ENCODE results near the gene MARK2. TPM values are rescaled to one million over a fixed set of nuclear protein-coding genes. Genes with fewer than 3 reads are reported as not detected.

The MARK2 gene
- total RNA-seq, 2 donors from 2014 or later = 20.2 to 25.5 TPM

GRCh38 chr11:63911440-63911839, 72.5 kb downstream of the MARK2 start:
- no peak for ATAC-seq (ENCODE audit: insufficient number of reproducible peaks, low FRiP score, low read depth)
- H3K9me3 ChIP-seq = no peaks in the 10 kb centered on the region
- DNase-seq (ENCODE audit: low spot score) = no peak
- H3K36me3 ChIP-seq = peaks cover 14% of the 10 kb centered on the region
- no peak for TF ChIP-seq CTCF (IDR thresholded peaks at IDR 0.05)
- H3K27me3 ChIP-seq (replicated peaks; ENCODE audit: insufficient read depth) = no peaks in the 10 kb centered on the region
- H3K4me1 ChIP-seq (ENCODE audit: control insufficient read depth in 1 of 2, low read depth in 2 of 2) = peaks cover 17 to 50% of the 10 kb centered on the region in 2 donors
- no peak overlapping the region for H3K4me3 ChIP-seq
- peak overlapping the region; percentile 74 to 75 for H3K27ac ChIP-seq

GRCh38 chr11:63911876-63912275, 73.0 kb downstream of the MARK2 start:
- ATAC-seq (ENCODE audit: insufficient number of reproducible peaks, low FRiP score, low read depth) (no peak), DNase-seq (ENCODE audit: low spot score) (no peak)
- Histone ChIP-seq H3K36me3 (peaks cover 13% of the 10 kb centered on the region), H3K4me3 (no peak overlapping the region), H3K9me3 (no peaks in the 10 kb centered on the region), H3K4me1 (ENCODE audit: control insufficient read depth in 1 of 2, low read depth in 2 of 2) (peaks cover 19 to 52% of the 10 kb centered on the region in 2 donors), H3K27ac (peak overlapping the region in 1 of 2 donors; percentile 75), H3K27me3 (replicated peaks; ENCODE audit: insufficient read depth) (no peaks in the 10 kb centered on the region)
- TF ChIP-seq CTCF (IDR thresholded peaks at IDR 0.05) = no peak

DNA sequence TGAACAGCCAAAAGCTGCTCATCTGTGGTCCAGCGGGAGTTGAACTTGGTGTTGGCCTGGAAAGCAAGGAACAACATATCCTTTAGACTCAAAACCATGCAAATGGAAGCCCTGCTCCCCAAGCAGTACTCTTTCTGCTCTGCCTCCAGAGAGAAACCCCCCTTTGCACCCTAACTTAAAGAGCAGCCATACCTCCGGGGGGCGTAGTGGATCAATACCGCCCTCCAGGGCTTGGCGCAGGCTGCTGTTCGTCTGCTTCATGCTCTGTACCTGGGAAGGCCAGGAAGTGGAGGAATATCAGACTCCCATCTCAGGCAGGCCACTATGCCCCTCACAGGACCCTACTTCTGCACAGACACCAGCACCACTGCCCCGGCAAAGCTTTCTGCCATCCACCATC, 73.8 kb downstream of the MARK2 start:
- ATAC-seq (ENCODE audit: insufficient number of reproducible peaks, low FRiP score, low read depth) (no peak), DNase-seq (ENCODE audit: low spot score) (no peak)
- TF ChIP-seq CTCF (IDR thresholded peaks at IDR 0.05) = no peak
- Histone ChIP-seq H3K27me3 (replicated peaks; ENCODE audit: insufficient read depth) (no peaks in the 10 kb centered on the region), H3K36me3 (peaks cover 7% of the 10 kb centered on the region), H3K4me3 (no peak overlapping the region), H3K27ac (no peak overlapping the region), H3K4me1 (ENCODE audit: control insufficient read depth in 1 of 2, low read depth in 2 of 2) (peaks cover 24 to 57% of the 10 kb centered on the region in 2 donors), H3K9me3 (no peaks in the 10 kb centered on the region)

DNA sequence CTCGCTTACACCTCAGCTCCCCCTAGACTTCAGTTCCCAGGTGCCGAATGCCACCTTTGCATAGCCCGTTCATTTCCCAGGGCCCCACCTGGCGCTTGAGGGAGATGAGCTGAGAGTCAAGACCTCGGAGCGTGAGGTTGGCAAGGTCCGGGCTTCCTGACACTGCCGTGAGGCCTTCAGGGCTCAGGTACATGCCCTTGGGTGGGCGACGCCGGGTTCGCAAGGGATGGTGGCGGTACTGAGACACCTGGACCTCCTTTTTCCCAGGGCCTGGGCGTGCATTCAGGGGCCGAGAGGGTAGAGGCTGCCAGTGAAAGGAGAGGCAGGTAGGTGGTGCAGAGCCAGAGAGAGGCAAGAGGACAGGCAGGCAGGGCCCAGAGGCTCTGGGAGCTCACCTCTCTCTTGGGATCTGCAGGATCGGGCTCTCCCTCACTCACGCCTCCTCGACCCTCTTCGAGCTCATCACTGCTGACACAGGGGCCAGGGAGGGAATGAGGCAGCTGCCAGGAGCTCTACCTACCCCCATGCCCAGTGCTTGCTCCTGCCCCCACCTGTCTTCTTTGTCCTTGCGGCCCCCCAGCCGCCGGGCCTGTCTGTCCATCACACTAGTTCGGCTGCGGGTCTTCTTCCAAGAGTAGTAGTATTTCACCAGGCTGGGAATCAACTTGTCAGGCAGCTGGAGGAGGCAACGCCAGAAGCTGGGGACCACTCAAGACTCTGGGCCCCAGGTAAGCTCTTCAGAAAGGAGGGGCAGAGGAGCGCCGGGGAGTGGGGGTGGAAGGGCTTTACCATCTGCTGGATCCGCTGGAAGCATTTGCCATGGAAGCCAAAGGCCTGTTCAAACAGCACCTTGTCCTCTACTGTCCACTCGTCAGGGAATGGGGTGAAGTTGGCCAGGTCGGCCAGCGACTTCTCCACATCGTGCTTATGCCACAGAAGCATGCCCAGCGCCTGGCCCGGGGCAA, 75.2 kb downstream of the MARK2 start:
- Histone ChIP-seq H3K4me3 (no peak overlapping the region), H3K36me3 (peaks cover under 1% of the 10 kb centered on the region), H3K4me1 (ENCODE audit: control insufficient read depth in 1 of 2, low read depth in 2 of 2) (peaks cover 35 to 58% of the 10 kb centered on the region in 2 donors), H3K9me3 (no peaks in the 10 kb centered on the region), H3K27ac (no peak overlapping the region), H3K27me3 (replicated peaks; ENCODE audit: insufficient read depth) (no peaks in the 10 kb centered on the region)
- ATAC-seq (ENCODE audit: insufficient number of reproducible peaks, low FRiP score, low read depth) (no peak), DNase-seq (ENCODE audit: low spot score) (no peak)
- no peak for TF ChIP-seq CTCF (IDR thresholded peaks at IDR 0.05)

- H3K36me3 ChIP-seq = no peaks in the 10 kb centered on the region
- no peaks in the 10 kb centered on the region for H3K27me3 ChIP-seq (replicated peaks; ENCODE audit: insufficient read depth)
- DNase-seq (ENCODE audit: low spot score) = no peak
- H3K4me1 ChIP-seq (ENCODE audit: control insufficient read depth in 1 of 2, low read depth in 2 of 2) = peaks cover 40 to 58% of the 10 kb centered on the region in 2 donors
- no peak overlapping the region for H3K4me3 ChIP-seq
- ATAC-seq (ENCODE audit: insufficient number of reproducible peaks, low FRiP score, low read depth) = no peak
- H3K27ac ChIP-seq = peak overlapping the region; percentile 34
- TF ChIP-seq CTCF (IDR thresholded peaks at IDR 0.05) = no peak
- no peaks in the 10 kb centered on the region for H3K9me3 ChIP-seq
Measured at GRCh38 chr11:63914896-63915691, 76.2 kb downstream of the MARK2 start.
